Neuronal stem cell (in vitro differentiated cells): ENCODE measurements around the gene TMPRSS6.
A peak's percentile ranks its signal among the peaks of the same experiment; 100 is the strongest.

Source experiments
- DNase-seq: peaks from one replicate; pipeline ENCODE4 v3.0.0-alpha.2; 2013; ENCODE audit warnings: low spot score
- H2AFZ ChIP-seq: one replicate; pipeline ENCODE4 v1.6.1; 2013; ENCODE audit warnings: mild to moderate bottlenecking, low read length, inconsistent platforms
- H2AK5ac ChIP-seq: 2 replicates; pipeline ENCODE4 v1.6.1; 2013; ENCODE audit warnings: low read depth, mild to moderate bottlenecking, inconsistent platforms, low read length, moderate library complexity, mixed read lengths
- H2BK120ac ChIP-seq: 2 replicates; pipeline ENCODE4 v1.6.1; 2013; ENCODE audit warnings: low read depth, mild to moderate bottlenecking, inconsistent platforms, low read length, moderate library complexity, mixed read lengths
- H2BK12ac ChIP-seq: one replicate; pipeline ENCODE4 v1.6.1; 2013; ENCODE audit warnings: low read length, inconsistent platforms
- H2BK15ac ChIP-seq: 2 replicates; pipeline ENCODE4 v1.6.1; 2013; ENCODE audit warnings: mild to moderate bottlenecking, low read length, inconsistent platforms, mixed read lengths
- H2BK5ac ChIP-seq: one replicate; pipeline ENCODE4 v1.6.1; 2013; ENCODE audit warnings: inconsistent platforms, mild to moderate bottlenecking, low read length, moderate library complexity
- H3K14ac ChIP-seq: one replicate; pipeline ENCODE4 v1.6.1; 2013; ENCODE audit warnings: low read length, inconsistent platforms
- H3K18ac ChIP-seq: 2 replicates; pipeline ENCODE4 v1.6.1; 2013; ENCODE audit warnings: low read length, inconsistent platforms
- H3K23ac ChIP-seq: 2 replicates; pipeline ENCODE4 v1.6.1; 2013; ENCODE audit warnings: low read depth, mild to moderate bottlenecking, mixed read lengths, low read length, inconsistent platforms; ENCODE audit not compliant: poor library complexity
- H3K27ac ChIP-seq: replicated peaks from 3 replicates; pipeline ENCODE4 v1.5.1; 2013; ENCODE audit warnings: low read length, inconsistent platforms
- H3K27me3 ChIP-seq, 3 experiments: 2 replicates each; pipeline ENCODE4 v1.6.1; 2013; ENCODE audit warnings: low read length in 3 of 3, mild to moderate bottlenecking in 2 of 3, inconsistent platforms in 1 of 3, low read depth in 1 of 3, mixed read lengths in 1 of 3, moderate library complexity in 1 of 3; ENCODE audit not compliant: control insufficient read depth in 3 of 3, insufficient read depth in 3 of 3
- H3K36me3 ChIP-seq, 2 donors: replicated peaks in 1 of 2; 2 replicates each; pipeline ENCODE4 v1.6.1; 2013; ENCODE audit warnings: low read length in 2 of 2; ENCODE audit not compliant: control insufficient read depth in 2 of 2, insufficient read depth in 2 of 2
- H3K4ac ChIP-seq: 2 replicates; pipeline ENCODE4 v1.6.1; 2013; ENCODE audit warnings: inconsistent platforms, mild to moderate bottlenecking, low read length, moderate library complexity
- H3K4me1 ChIP-seq, 2 donors: 1 replicate in 1 of 2; 2 replicates in 1 of 2; pipeline ENCODE4 v1.6.1; 2013; ENCODE audit warnings: low read length in 2 of 2, low read depth in 1 of 2; ENCODE audit not compliant: control insufficient read depth in 2 of 2, insufficient read depth in 1 of 2
- H3K4me2 ChIP-seq: one replicate; pipeline ENCODE4 v1.6.1; 2013; ENCODE audit warnings: mild to moderate bottlenecking, low read length, inconsistent platforms; ENCODE audit not compliant: insufficient read depth, poor library complexity, severe bottlenecking
- H3K4me3 ChIP-seq, 2 donors: 2 replicates each; pipeline ENCODE4 v1.5.1; 2013; ENCODE audit warnings: low read length in 2 of 2, mild to moderate bottlenecking in 2 of 2, inconsistent platforms in 1 of 2, moderate library complexity in 1 of 2
- H3K79me1 ChIP-seq: one replicate; pipeline ENCODE4 v1.6.1; 2013; ENCODE audit warnings: low read depth, mild to moderate bottlenecking, inconsistent platforms, low read length, moderate library complexity
- H3K9ac ChIP-seq: one replicate; pipeline ENCODE4 v1.6.1; 2013; ENCODE audit warnings: mild to moderate bottlenecking, low read depth, low read length, inconsistent platforms; ENCODE audit not compliant: poor library complexity
- H3K9me3 ChIP-seq, 2 donors: replicated peaks in 1 of 2; 2 replicates each; pipeline versions ENCODE3 to v1.6.1; 2013; ENCODE audit warnings: low read length in 2 of 2, mild to moderate bottlenecking in 2 of 2, inconsistent platforms in 1 of 2, low read depth in 1 of 2, mixed read lengths in 1 of 2, moderate library complexity in 1 of 2; ENCODE audit not compliant: control insufficient read depth in 2 of 2, insufficient read depth in 1 of 2
- H4K8ac ChIP-seq: one replicate; pipeline ENCODE4 v1.6.1; 2013; ENCODE audit warnings: low read depth, mild to moderate bottlenecking, inconsistent platforms, low read length, moderate library complexity
- H4K91ac ChIP-seq: one replicate; pipeline ENCODE4 v1.6.1; 2013; ENCODE audit warnings: low read length, low read depth, mild to moderate bottlenecking, inconsistent platforms; ENCODE audit not compliant: poor library complexity
- WGBS, 2 donors: extraction: QIAGEN DNeasy Blood & Tissue Kit; methylation state at CpG; one replicate each; pipeline ENCODE4 v1.1.7; 2013; ENCODE audit warnings: missing lambda C conversion rate in 2 of 2, mixed read lengths in 1 of 2; ENCODE audit not compliant: insufficient read length in 2 of 2, insufficient replicate concordance in 1 of 2; ENCODE audit errors: extremely low coverage in 2 of 2; 5-methylcytosine and 5-hydroxymethylcytosine counted together

The TMPRSS6 gene

DNA sequence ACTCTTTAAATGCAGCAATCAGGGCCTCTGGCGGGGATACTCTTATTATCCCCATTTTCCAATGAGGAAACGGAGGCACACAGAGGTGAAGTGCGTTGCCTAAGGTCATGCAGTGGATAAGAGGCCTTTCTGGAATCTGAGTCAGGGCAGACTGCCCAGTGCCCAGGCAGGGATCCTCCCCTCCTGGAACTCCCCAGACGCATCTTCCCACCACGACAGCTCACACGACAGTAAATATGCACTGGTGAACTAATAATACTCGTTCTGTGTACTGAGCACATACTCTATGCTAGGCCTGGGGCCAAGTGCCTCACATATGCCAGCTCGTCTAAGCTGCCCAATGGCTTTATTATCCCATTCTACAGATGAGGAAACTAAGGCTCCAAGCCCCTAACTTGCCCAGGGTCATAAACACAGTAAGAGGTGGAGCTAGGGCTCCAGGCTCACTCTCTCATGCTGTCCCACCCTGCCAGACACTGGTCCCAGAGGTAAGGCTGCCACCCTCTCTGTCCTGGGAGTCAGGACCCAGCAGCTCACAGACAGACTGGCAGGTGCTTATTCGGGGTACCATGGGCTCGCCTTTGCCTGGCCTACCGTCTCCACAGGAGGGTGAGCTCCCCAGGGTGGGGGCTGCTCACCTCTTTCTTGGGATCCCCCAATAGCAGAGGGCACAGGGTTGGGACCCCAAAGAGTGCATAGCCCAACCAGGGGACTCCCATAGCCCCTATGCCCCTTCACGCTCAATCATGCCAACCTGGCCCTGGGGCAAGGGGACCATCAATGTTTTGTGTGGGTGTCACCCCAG is 37.9 kb upstream of the TMPRSS6 start:
- Histone ChIP-seq H3K9me3 (peaks cover 2 to 7% of the 10 kb centered on the region in 2 donors), H2BK5ac (peak overlapping the region; percentile 25), H2BK12ac (no peak overlapping the region), H3K14ac (no peak overlapping the region), H3K4ac (no peak overlapping the region), H3K4me3 (no peak overlapping the region), H3K23ac (peak overlapping the region; percentile 12), H3K9ac (no peak overlapping the region), H3K4me1 (peaks cover 11 to 13% of the 10 kb centered on the region in 2 donors), H3K4me2 (no peak overlapping the region), H4K91ac (peak overlapping the region; percentile 60), H4K8ac (no peak overlapping the region), H3K79me1 (no peaks in the 10 kb centered on the region), H2BK120ac (no peak overlapping the region), H3K27ac (no peak overlapping the region), H2AFZ (no peak overlapping the region), H2BK15ac (peak overlapping the region; percentile 77), H2AK5ac (peak overlapping the region; percentile 14), H3K27me3 (peaks cover 0 to 4% (median 0%) of the 10 kb centered on the region in 3 experiments), H3K18ac (no peak overlapping the region), H3K36me3 (no peaks in the 10 kb centered on the region)
- no CpG with 5 or more reads among the region's 12 CpGs for WGBS, 2 donors
- no peak for DNase-seq

DNA sequence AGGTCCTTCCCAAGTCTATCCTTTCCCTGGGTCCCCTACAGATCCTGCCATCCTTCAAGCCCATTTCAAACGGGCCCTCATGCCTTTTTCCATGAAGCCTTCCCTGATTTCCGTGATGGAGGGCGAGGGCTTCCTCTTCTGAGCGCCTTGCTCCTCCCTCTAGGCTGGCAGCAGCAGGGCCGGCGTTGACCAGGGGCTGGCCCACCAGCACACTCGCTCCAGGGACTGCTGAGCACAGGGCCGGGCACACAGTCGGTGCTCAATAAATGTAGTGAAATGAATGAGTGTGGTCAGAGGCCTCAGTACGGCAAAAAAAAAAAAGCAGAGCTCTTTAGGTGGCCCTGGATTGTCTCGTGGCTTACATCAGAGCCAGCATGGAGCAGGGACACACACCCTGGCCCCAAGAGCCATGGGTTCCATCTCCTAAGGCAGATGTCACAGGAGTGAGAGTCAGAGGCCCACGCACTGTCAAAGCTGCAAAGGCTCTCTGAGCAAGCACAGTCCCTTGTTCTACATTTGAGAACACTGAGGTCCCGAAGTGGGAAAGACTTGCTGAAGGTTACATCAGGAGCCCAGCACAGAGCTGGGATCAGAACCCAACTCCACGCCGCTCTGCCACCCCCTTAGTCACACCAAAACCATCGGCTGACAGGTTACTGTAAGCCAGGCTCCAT is 37.1 kb upstream of the TMPRSS6 start:
- Histone ChIP-seq H2BK15ac (peak overlapping the region; percentile 60), H2AFZ (no peak overlapping the region), H3K36me3 (no peaks in the 10 kb centered on the region), H3K18ac (no peak overlapping the region), H3K4ac (no peak overlapping the region), H3K4me1 (peaks cover 11 to 13% of the 10 kb centered on the region in 2 donors), H3K27ac (no peak overlapping the region), H3K9ac (no peak overlapping the region), H3K9me3 (peaks cover 2 to 7% of the 10 kb centered on the region in 2 donors), H2BK5ac (no peak overlapping the region), H3K4me2 (no peak overlapping the region), H3K14ac (no peak overlapping the region), H3K23ac (no peak overlapping the region), H3K79me1 (no peaks in the 10 kb centered on the region), H2AK5ac (no peak overlapping the region), H4K8ac (peak overlapping the region; percentile 45), H3K27me3 (peaks cover 0 to 4% (median 0%) of the 10 kb centered on the region in 3 experiments), H2BK120ac (no peak overlapping the region), H2BK12ac (no peak overlapping the region), H4K91ac (no peak overlapping the region), H3K4me3 (no peak overlapping the region)
- no peak for DNase-seq
- no CpG with 5 or more reads among the region's 16 CpGs for WGBS, 2 donors

DNA sequence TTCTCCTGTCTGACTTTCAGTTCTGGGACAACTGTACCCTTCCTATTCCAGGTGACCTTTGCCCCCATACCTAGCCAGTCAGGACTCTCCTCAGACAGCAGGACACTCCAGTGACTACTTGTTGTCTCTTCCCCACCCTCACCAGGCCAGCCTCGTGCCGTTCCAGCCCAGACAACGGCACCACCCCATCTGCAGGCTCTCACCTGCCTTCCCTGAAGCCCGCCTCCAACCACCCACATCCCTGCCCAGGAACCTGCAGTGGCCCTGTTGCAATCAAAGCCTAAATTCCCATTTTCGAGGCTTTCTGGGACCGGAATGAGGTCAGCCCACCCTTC is 36.5 kb upstream of the TMPRSS6 start:
- Histone ChIP-seq H2BK5ac (no peak overlapping the region), H2AK5ac (no peak overlapping the region), H3K18ac (peak overlapping the region; percentile 50), H3K4me2 (no peak overlapping the region), H4K8ac (no peak overlapping the region), H3K9me3 (peaks cover 2 to 3% of the 10 kb centered on the region in 2 donors), H3K9ac (no peak overlapping the region), H4K91ac (no peak overlapping the region), H3K4me1 (peaks cover 11 to 13% of the 10 kb centered on the region in 2 donors), H3K23ac (no peak overlapping the region), H3K36me3 (no peaks in the 10 kb centered on the region), H2AFZ (peak overlapping the region; percentile 65), H2BK12ac (no peak overlapping the region), H3K4me3 (no peak overlapping the region), H3K4ac (no peak overlapping the region), H2BK15ac (no peak overlapping the region), H3K27me3 (peaks cover 0 to 4% (median 0%) of the 10 kb centered on the region in 3 experiments), H3K14ac (no peak overlapping the region), H3K27ac (no peak overlapping the region), H2BK120ac (no peak overlapping the region), H3K79me1 (no peaks in the 10 kb centered on the region)
- DNase-seq, result no peak
- no CpG with 5 or more reads among the region's 6 CpGs for WGBS, 2 donors
